CD14-positive monocyte (primary cell): ENCODE measurements around the gene GRIK3. TPM values are rescaled to one million over a fixed set of nuclear protein-coding genes. Genes with fewer than 3 reads are reported as not detected.

Experiments used
- DNase-seq, 3 donors: peaks; one replicate each; pipeline ENCODE4 v3.0.0-alpha.2; 2011 to 2022
- H2AFZ ChIP-seq: 2 replicates; pipeline ENCODE4 v1.6.0; 2012; ENCODE audit warnings: mild to moderate bottlenecking, low read depth, low read length, inconsistent platforms; ENCODE audit not compliant: insufficient read depth, poor library complexity, severe bottlenecking
- H3K27ac ChIP-seq, 2 donors: 1 replicate in 1 of 2; 2 replicates in 1 of 2; pipeline ENCODE4 v1.5.1; 2012 to 2013; ENCODE audit warnings: low read length in 2 of 2, control low read depth in 1 of 2, inconsistent platforms in 1 of 2, low read depth in 1 of 2, mild to moderate bottlenecking in 1 of 2
- H3K27me3 ChIP-seq, 2 donors: one replicate each; pipeline versions ENCODE4 v1.6.0 to v1.6.1; 2011 to 2013; ENCODE audit warnings: low read length in 2 of 2; ENCODE audit not compliant: control insufficient read depth in 2 of 2, insufficient read depth in 2 of 2
- H3K36me3 ChIP-seq, 2 donors: replicated peaks in 1 of 2; 1 replicate in 1 of 2; 2 replicates in 1 of 2; pipeline versions ENCODE4 v1.5.1 to v1.6.1; 2012 to 2013; ENCODE audit warnings: low read length in 2 of 2, control low read depth in 1 of 2, inconsistent platforms in 1 of 2, mild to moderate bottlenecking in 1 of 2; ENCODE audit not compliant: insufficient read depth in 2 of 2, control insufficient read depth in 1 of 2
- H3K4me1 ChIP-seq, 2 donors: 1 replicate in 1 of 2; 2 replicates in 1 of 2; pipeline versions ENCODE4 v1.5.1 to v1.6.1; 2012 to 2013; ENCODE audit warnings: low read length in 2 of 2, control low read depth in 1 of 2, inconsistent platforms in 1 of 2, mild to moderate bottlenecking in 1 of 2, moderate library complexity in 1 of 2; ENCODE audit not compliant: insufficient read depth in 2 of 2, control insufficient read depth in 1 of 2
- H3K4me2 ChIP-seq: replicated peaks from 2 replicates; pipeline ENCODE3; 2012; ENCODE audit warnings: low read length, moderate library complexity, mild to moderate bottlenecking; ENCODE audit not compliant: poor library complexity, severe bottlenecking; ENCODE audit errors: extremely low read depth
- H3K4me3 ChIP-seq, 3 experiments: fragments of 200-600 bp in 1 of 3; sonication (generic) in 1 of 3; replicated peaks in 1 of 3; 1 replicate in 2 of 3; 2 replicates in 1 of 3; pipeline ENCODE4 v1.5.1; 2011 to 2013; ENCODE audit warnings: low read length in 3 of 3, mild to moderate bottlenecking in 3 of 3, control low read depth in 2 of 3, low read depth in 2 of 3, inconsistent platforms in 1 of 3, moderate library complexity in 1 of 3
- H3K79me2 ChIP-seq: 2 replicates; pipeline ENCODE4 v1.6.0; 2012; ENCODE audit warnings: mild to moderate bottlenecking, control low read depth, inconsistent platforms, low read length, moderate library complexity; ENCODE audit not compliant: insufficient read depth
- H3K9ac ChIP-seq: 2 replicates; pipeline ENCODE4 v1.6.0; 2017; ENCODE audit warnings: low read length, mild to moderate bottlenecking; ENCODE audit not compliant: insufficient read depth, poor library complexity, severe bottlenecking
- H3K9me3 ChIP-seq, 2 donors: replicated peaks in 1 of 2; 1 replicate in 1 of 2; 2 replicates in 1 of 2; pipeline versions ENCODE4 v1.5.1 to v1.6.1; 2012 to 2013; ENCODE audit warnings: low read length in 2 of 2, control low read depth in 1 of 2; ENCODE audit not compliant: control insufficient read depth in 1 of 2, insufficient read depth in 1 of 2
- H4K20me1 ChIP-seq: 2 replicates; pipeline ENCODE4 v1.6.0; 2012; ENCODE audit warnings: mild to moderate bottlenecking, low read length, control low read depth, moderate library complexity; ENCODE audit not compliant: insufficient read depth
- H3K27ac Mint-ChIP-seq, 7 donors: one replicate each; pipeline ENCODE4 v1.8.0; 2020; ENCODE audit warnings: mild to moderate bottlenecking in 7 of 7, mixed read lengths in 7 of 7, moderate library complexity in 6 of 7, inconsistent platforms in 2 of 7
- H3K27me3 Mint-ChIP-seq, 3 donors: one replicate each; pipeline ENCODE4 v1.8.0; 2021 to 2022; ENCODE audit warnings: low read depth in 3 of 3, mild to moderate bottlenecking in 3 of 3, mixed read lengths in 3 of 3, moderate library complexity in 3 of 3, inconsistent platforms in 1 of 3
- H3K36me3 Mint-ChIP-seq, 2 donors: one replicate each; pipeline ENCODE4 v1.8.0; 2020; ENCODE audit warnings: mixed read lengths in 2 of 2, inconsistent platforms in 1 of 2, mild to moderate bottlenecking in 1 of 2
- H3K4me1 Mint-ChIP-seq: one replicate; pipeline ENCODE4 v1.8.0; 2020; ENCODE audit warnings: mild to moderate bottlenecking, mixed read lengths
- H3K4me3 Mint-ChIP-seq, 2 donors: one replicate each; pipeline ENCODE4 v1.8.0; 2020; ENCODE audit warnings: mild to moderate bottlenecking in 2 of 2, mixed read lengths in 2 of 2, moderate library complexity in 1 of 2
- H3K9me3 Mint-ChIP-seq, 7 donors: one replicate each; pipeline ENCODE4 v1.8.0; 2020 to 2022; ENCODE audit warnings: mixed read lengths in 7 of 7, mild to moderate bottlenecking in 6 of 7, moderate library complexity in 6 of 7, inconsistent platforms in 2 of 7
- CTCF ChIP-seq: fragments of 200-600 bp; IDR thresholded peaks from one replicate; pipeline ENCODE4 v1.8.0; 2022; ENCODE audit warnings: antibody characterized with exemption, mild to moderate bottlenecking
- WGBS: methylation state at CpG from one replicate; pipeline ENCODE4 v1.1.5; 2013; ENCODE audit warnings: missing lambda C conversion rate; ENCODE audit not compliant: insufficient coverage; 5-methylcytosine and 5-hydroxymethylcytosine counted together
- intact Hi-C, 2 donors: fragments of 100-400 bp; cut with micrococcal nuclease; formaldehyde crosslinking; loops; one replicate each; pipeline versions ENCODE4 v1.15.0 to v1.15.1; 2023
- polyA plus RNA-seq, 3 donors: library from polyadenylated mRNA; depleted of rRNA in 1 of 3; unstranded in 2 of 3; stranded (reverse) in 1 of 3; fragments of 300-500 nt in 2 of 3; fragments of >200 nt in 1 of 3; fragmentation: Illumina TruSeq in 2 of 3; gene quantifications; 1 replicate in 2 of 3; 2 replicates in 1 of 3; pipeline ENCODE4 v1.2.3, GENCODE V29; 2012 to 2021

GRIK3 gene
- polyA plus RNA-seq, 3 donors, result not detected

GRCh38 chr1:37033355-37034101, 787 bp downstream of the GRIK3 start:
- Histone ChIP-seq H3K4me2 (no peak overlapping the region), H3K9ac (no peak overlapping the region), H4K20me1 (no peaks in the 10 kb centered on the region), H3K4me1 (no peaks in the 10 kb centered on the region), H3K27me3 (peaks cover 46 to 88% of the 10 kb centered on the region in 2 donors), H3K79me2 (no peaks in the 10 kb centered on the region), H3K9me3 (peaks cover 0 to 22% of the 10 kb centered on the region in 2 donors), H3K27ac (no peak overlapping the region), H2AFZ (no peak overlapping the region), H3K36me3 (no peaks in the 10 kb centered on the region), H3K4me3 (no peak overlapping the region)
- intact Hi-C loops, result no loop called here
- DNase-seq, result no peak
- H3K36me3 Mint-ChIP-seq, result no peaks in the 10 kb centered on the region
- peak overlapping the region in 1 of 2 donors; percentile 64 for H3K4me3 Mint-ChIP-seq
- H3K4me1 Mint-ChIP-seq, result peaks cover 8% of the 10 kb centered on the region
- WGBS, result 3% methylated on average over 60 of the region's 66 CpGs
- TF ChIP-seq CTCF, result no peak
- peaks cover 0 to 6% (median 3%) of the 10 kb centered on the region in 7 donors for H3K9me3 Mint-ChIP-seq
- H3K27ac Mint-ChIP-seq, result no peak overlapping the region
- peaks cover 77 to 91% (median 85%) of the 10 kb centered on the region in 3 donors for H3K27me3 Mint-ChIP-seq

DNA sequence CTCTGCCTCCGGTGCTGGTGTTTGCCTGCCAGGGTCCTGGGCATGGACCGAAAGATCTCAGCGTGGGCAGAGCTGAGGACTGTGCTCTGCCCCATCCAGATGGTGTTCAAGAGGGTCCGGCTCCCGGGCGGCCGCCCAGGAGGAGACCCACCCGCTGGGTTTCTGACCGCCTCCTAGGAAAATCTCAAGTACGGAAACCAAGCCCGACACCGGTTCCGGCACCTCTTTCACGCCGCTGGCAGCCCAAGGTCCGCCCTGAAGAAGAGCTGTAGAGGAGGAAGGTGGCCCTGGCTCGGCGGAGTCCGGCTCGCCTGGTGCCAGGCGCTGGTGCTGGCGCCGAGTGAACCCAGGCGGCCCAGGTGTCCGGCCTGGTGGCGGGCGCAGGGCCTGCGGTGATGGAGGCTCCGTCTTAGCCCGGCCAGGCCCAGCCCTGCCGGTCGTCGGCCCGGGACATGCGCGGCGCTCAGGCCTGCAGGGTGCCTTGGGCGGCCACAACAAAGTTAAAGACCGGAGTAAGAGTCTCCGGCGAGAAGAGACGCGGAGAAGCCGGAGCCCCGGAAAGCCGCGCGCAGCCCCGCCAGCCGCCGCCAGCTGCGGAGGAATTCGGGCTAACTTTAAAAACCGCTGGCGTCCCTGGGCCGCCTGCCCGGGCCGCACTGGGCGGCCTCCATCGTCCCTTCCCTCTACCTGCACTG, 1.5 kb downstream of the GRIK3 start:
- H3K9ac ChIP-seq, result no peak overlapping the region
- Mint-ChIP-seq H3K36me3 (no peaks in the 10 kb centered on the region), H3K27ac (no peak overlapping the region), H3K9me3 (peaks cover 0 to 6% (median 3%) of the 10 kb centered on the region in 7 donors), H3K4me3 (peak overlapping the region in 1 of 2 donors; percentile 80), H3K4me1 (peaks cover 8% of the 10 kb centered on the region), H3K27me3 (peaks cover 74 to 86% (median 78%) of the 10 kb centered on the region in 3 donors)
- peaks cover 0 to 22% of the 10 kb centered on the region in 2 donors for H3K9me3 ChIP-seq
- TF ChIP-seq CTCF, result no peak
- no peaks in the 10 kb centered on the region for H3K4me1 ChIP-seq
- DNase-seq, result no peak
- 3% methylated on average over 60 of the region's 60 CpGs for WGBS
- H3K36me3 ChIP-seq, result no peaks in the 10 kb centered on the region
- H3K4me3 ChIP-seq, result no peak overlapping the region
- no peak overlapping the region for H2AFZ ChIP-seq
- H3K79me2 ChIP-seq, result no peaks in the 10 kb centered on the region
- intact Hi-C loops, result no loop called here
- peaks cover 46 to 80% of the 10 kb centered on the region in 2 donors for H3K27me3 ChIP-seq
- no peak overlapping the region for H3K4me2 ChIP-seq
- no peaks in the 10 kb centered on the region for H4K20me1 ChIP-seq
- H3K27ac ChIP-seq, result no peak overlapping the region
